GM12801 (cell line): ENCODE results near the gene ZNF789.

Source experiments
- CTCF ChIP-seq: IDR thresholded peaks from one replicate; pipeline ENCODE4 v1.5.1; 2011; ENCODE audit warnings: control low read depth; ENCODE audit not compliant: insufficient read length; ENCODE audit errors: extremely low read depth

Gene ZNF789

DNA sequence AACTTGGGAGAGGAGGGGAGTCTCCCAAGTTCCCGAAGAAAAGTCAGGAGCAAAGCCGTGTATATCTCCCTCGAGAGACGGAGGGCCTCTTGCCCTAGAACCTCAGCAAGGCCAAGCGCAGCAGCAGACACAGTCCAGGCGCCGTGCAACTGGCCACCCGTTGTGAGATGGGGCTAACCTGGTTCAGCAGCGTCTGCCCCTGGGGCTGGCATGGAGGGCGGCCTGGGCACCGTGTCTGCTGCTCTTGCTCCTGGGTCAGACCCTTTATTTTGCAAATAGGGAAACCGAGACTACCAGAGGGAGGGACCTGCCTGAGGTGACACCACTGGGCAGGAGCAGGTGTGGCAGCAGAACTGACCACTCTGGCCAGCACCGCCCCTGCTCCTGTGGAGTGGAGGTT is 20.1 kb upstream of the ZNF789 start:
- TF ChIP-seq CTCF: no peak

DNA sequence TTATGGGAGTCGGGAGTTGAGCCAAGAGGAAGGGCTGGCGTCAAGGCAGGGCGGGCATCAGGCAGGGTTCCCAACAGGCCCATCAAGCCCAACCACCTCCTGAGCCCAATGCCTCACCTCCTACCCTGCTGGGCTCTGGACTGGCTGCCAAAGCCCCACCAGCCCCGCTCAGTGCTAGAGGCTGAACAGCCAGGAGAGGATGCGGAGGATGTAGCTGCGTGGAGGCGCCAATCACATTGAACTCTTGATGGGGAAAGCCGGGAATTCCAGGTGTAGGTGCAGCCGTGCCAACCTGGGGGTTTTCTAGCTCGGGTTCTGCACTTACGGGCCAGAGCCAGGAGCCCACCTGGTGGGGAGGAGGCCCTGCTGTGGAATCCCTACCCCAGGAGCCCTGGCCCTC is 19.6 kb upstream of the ZNF789 start:
- TF ChIP-seq CTCF: no peak

GRCh38 chr7:99455874-99456273 is 16.8 kb upstream of the ZNF789 start:
- TF ChIP-seq CTCF: no peak

- no peak for TF ChIP-seq CTCF
Observed at GRCh38 chr7:99456288-99456687, 16.4 kb upstream of the ZNF789 start.

- no peak for TF ChIP-seq CTCF
Observed at GRCh38 chr7:99457050-99457649, 15.5 kb upstream of the ZNF789 start.

DNA sequence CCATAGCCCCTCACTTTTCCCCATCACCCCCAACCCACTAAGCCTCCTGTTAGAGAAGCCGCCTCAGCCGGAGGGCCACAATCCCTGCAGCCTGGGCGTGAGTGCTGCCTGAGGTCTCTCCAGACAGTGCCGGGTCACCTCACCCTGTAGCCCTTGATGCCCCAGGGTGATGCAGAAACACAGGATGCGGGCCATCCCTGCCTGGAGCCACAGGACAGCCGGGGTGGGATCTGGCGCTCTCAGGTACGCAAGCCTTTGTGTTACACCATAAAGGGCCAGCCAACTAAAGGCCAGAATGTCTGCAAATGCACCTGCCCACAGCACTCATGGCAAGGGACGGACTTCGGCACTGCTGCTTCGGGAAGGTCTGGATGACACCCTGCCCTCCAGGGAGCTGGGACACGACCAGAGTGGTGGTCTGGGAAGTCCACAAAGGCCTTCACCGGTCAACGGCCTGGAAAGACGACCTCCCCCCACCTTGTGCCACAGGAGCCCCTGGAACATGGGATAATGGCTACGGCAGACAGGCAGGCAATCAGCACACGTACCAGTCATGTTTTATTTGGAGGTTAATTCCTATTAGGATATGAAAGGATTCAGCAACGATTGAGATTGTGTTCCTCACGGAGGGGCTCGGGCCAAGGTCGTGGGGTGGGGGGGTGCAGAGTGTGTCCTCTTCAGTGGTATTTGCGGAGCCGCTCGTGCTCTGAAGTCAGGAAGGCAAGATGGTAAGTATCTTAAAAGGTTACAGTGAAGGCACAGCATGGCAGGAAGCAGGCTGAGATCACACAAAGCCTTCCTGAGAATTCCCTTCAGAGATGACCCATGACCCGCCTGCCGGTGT is 14.8 kb upstream of the ZNF789 start:
- TF ChIP-seq CTCF: no peak

DNA sequence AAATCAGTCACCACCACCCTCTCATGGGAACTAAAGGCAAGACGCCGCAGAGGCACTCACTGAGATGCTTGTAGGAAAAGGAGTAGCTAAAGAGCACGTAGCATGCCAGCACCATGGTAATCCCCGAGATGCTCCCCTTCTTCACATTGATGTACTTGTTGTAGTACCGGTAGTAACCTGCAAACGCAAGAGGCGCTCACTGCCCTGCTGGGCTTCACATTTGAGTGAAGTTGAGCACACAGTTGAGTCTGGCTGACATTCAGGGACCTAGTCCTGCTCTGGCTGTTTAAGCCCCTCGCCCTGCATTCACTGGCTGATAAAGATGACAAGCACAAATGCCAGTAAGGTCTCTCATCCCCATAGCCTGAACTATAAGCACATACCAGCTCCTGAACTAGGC is 13.6 kb upstream of the ZNF789 start:
- no peak for TF ChIP-seq CTCF
